HG02870 (cell line): Measurements from ENCODE around the gene RAB20.
"Not testable (repeated sequence)": the region's sequence is repeated elsewhere in the genome, so short reads cannot be mapped to it uniquely, and the experiment has no call there.

ENCODE experiments used
- ATAC-seq: cut with Tn5 transposase; IDR thresholded peaks from one replicate; pipeline ENCODE4 v1.9.1; 2021; ENCODE audit warnings: mild to moderate bottlenecking, moderate library complexity; ENCODE audit not compliant: unreplicated experiment

The RAB20 gene

GRCh38 chr13:110555601-110556223, 5.8 kb downstream of the RAB20 start:
- ATAC-seq: no peak

GRCh38 chr13:110554946-110555345, 6.6 kb downstream of the RAB20 start:
- ATAC-seq: no peak

- ATAC-seq: no peak
Observed at GRCh38 chr13:110554227-110554836, 7.2 kb downstream of the RAB20 start.

GRCh38 chr13:110553417-110553816, 8.1 kb downstream of the RAB20 start:
- ATAC-seq: no peak

GRCh38 chr13:110552767-110553166, 8.8 kb downstream of the RAB20 start:
- no peak for ATAC-seq

- no peak for ATAC-seq
Observed at GRCh38 chr13:110551284-110551683, 10.2 kb downstream of the RAB20 start.

- ATAC-seq: no peak
Observed at GRCh38 chr13:110549795-110550160, 11.7 kb downstream of the RAB20 start.

- ATAC-seq: no peak
Observed at GRCh38 chr13:110548891-110549794, 12.4 kb downstream of the RAB20 start.

GRCh38 chr13:110546926-110547325, 14.6 kb downstream of the RAB20 start:
- ATAC-seq: no peak

GRCh38 chr13:110546378-110546777, 15.1 kb downstream of the RAB20 start:
- no peak for ATAC-seq

GRCh38 chr13:110542169-110542796, 19.2 kb downstream of the RAB20 start:
- no peak for ATAC-seq

GRCh38 chr13:110541526-110541920, 20.0 kb downstream of the RAB20 start:
- ATAC-seq: no peak

- ATAC-seq: no peak
Observed at GRCh38 chr13:110540871-110541525, 20.5 kb downstream of the RAB20 start.

- ATAC-seq: no peak
Observed at GRCh38 chr13:110539894-110540293, 21.6 kb downstream of the RAB20 start.

GRCh38 chr13:110538632-110539031, 22.9 kb downstream of the RAB20 start:
- ATAC-seq: no peak

GRCh38 chr13:110536006-110536693, 25.4 kb downstream of the RAB20 start:
- no peak for ATAC-seq

GRCh38 chr13:110535526-110535925, 26.0 kb downstream of the RAB20 start:
- no peak for ATAC-seq

GRCh38 chr13:110533771-110534670, 27.5 kb downstream of the RAB20 start:
- no peak for ATAC-seq

- not testable (repeated sequence) for ATAC-seq
Observed at GRCh38 chr13:110532258-110532657, 29.3 kb downstream of the RAB20 start.
